Panc1 (cell line): Measurements from ENCODE around the gene PPP1R8. TPM values are rescaled to one million over a fixed set of nuclear protein-coding genes. Genes with fewer than 3 reads are reported as not detected.

Experiments
- ATAC-seq: fragments of 200-7000 bp; cut with Tn5 transposase; 2 replicates; pipeline ENCODE4 v1.9.1; 2020; ENCODE audit warnings: mild to moderate bottlenecking, moderate library complexity
- BruUV-seq: library from RNA; stranded (reverse); fragments of 400-500 nt; replicated peaks from 2 replicates; lab custom pipeline; 2021; lab: Mats Ljungman, UMichigan
- CTCF ChIA-PET: fragments of 300-600 bp; sonication (Branson Sonifier 250); formaldehyde crosslinking; loops from one replicate; lab custom pipeline; 2022; ENCODE audit warnings: antibody characterized with exemption; lab: Charles Lee
- POLR2A ChIA-PET: fragments of 300-600 bp; sonication (Branson Sonifier 250); formaldehyde crosslinking; loops from one replicate; lab custom pipeline; 2022; ENCODE audit warnings: antibody characterized with exemption; lab: Charles Lee
- DNase-seq: peaks from one replicate; pipeline ENCODE4 v3.0.0-alpha.2; 2010; ENCODE audit warnings: low read depth, low spot score
- H3K27ac ChIP-seq: 2 replicates; pipeline ENCODE4 v1.5.1; 2011; ENCODE audit warnings: mild to moderate bottlenecking, low read length, inconsistent platforms
- H3K27me3 ChIP-seq: fragments of 200-500 bp; sonication (Bioruptor generic); 2 replicates; pipeline ENCODE4 v1.6.0; 2014; ENCODE audit warnings: low read length, inconsistent platforms; ENCODE audit not compliant: control insufficient read depth, insufficient read depth
- H3K36me3 ChIP-seq: fragments of 200-500 bp; sonication (Bioruptor generic); 2 replicates; pipeline ENCODE4 v1.5.1; 2014; ENCODE audit warnings: inconsistent platforms, mild to moderate bottlenecking, low read length, moderate library complexity; ENCODE audit not compliant: control insufficient read depth, insufficient read depth
- H3K4me1 ChIP-seq: 2 replicates; pipeline ENCODE4 v1.5.1; 2011; ENCODE audit warnings: inconsistent platforms, mild to moderate bottlenecking, low read length, moderate library complexity; ENCODE audit not compliant: control insufficient read depth, insufficient read depth
- H3K4me3 ChIP-seq, 2 experiments: 2 replicates each; pipeline ENCODE4 v1.5.1; 2011 to 2012; ENCODE audit warnings: low read depth in 2 of 2, low read length in 2 of 2, mild to moderate bottlenecking in 2 of 2, inconsistent platforms in 1 of 2, moderate library complexity in 1 of 2
- H3K9me3 ChIP-seq: fragments of 200-500 bp; sonication (Bioruptor generic); 2 replicates; pipeline ENCODE4 v1.5.1; 2014; ENCODE audit warnings: low read depth, mild to moderate bottlenecking, inconsistent platforms, low read length, moderate library complexity; ENCODE audit not compliant: control insufficient read depth, insufficient read depth
- CTCF ChIP-seq: fragments of 450-650 bp; IDR thresholded peaks from 2 replicates; pipeline ENCODE4 v1.5.1; 2017; ENCODE audit warnings: mild to moderate bottlenecking
- POLR2AphosphoS5 ChIP-seq: IDR thresholded peaks from 2 replicates; pipeline ENCODE4 v1.6.1; 2012; ENCODE audit warnings: mild to moderate bottlenecking, low read depth, low read length, moderate library complexity
- REST ChIP-seq, 2 experiments: IDR thresholded peaks; 2 replicates each; pipeline ENCODE4 v1.6.1; 2011 to 2012; ENCODE audit warnings: low read depth in 2 of 2, control low read depth in 1 of 2, low read length in 1 of 2, mild to moderate bottlenecking in 1 of 2, moderate library complexity in 1 of 2; ENCODE audit not compliant: insufficient read depth in 1 of 2
- SIN3A ChIP-seq: IDR thresholded peaks from 2 replicates; pipeline ENCODE4 v1.6.1; 2012; ENCODE audit warnings: low read depth, mild to moderate bottlenecking, low read length, moderate library complexity, borderline replicate concordance; ENCODE audit not compliant: insufficient read depth
- TCF7L2 ChIP-seq: IDR thresholded peaks from 2 replicates; pipeline ENCODE4 v1.6.1; 2011; ENCODE audit warnings: mild to moderate bottlenecking, low read depth, low read length, inconsistent platforms
- in situ Hi-C: cut with HindIII; loops from 2 replicates; pipeline ENCODE4 v1.10.0; 2016; ENCODE audit warnings: low sequenced_read_pairs, low pct_unique_long_range_greater_than_20kb
- intact Hi-C: fragments of 100-400 bp; cut with micrococcal nuclease; formaldehyde crosslinking; loops from one replicate; pipeline ENCODE4 v1.10.0; 2022; ENCODE audit not compliant: unreplicated experiment
- total RNA-seq: library from RNA; stranded (reverse); gene quantifications from one replicate; pipeline ENCODE4 v1.2.1, GENCODE V29; 2021; ENCODE audit not compliant: unreplicated experiment

PPP1R8 gene
- total RNA-seq, 1 experiment from 2014 or later, result 59.7 TPM

GRCh38 chr1:27876341-27877114, 45.9 kb downstream of the PPP1R8 start:
- no peaks in the 10 kb centered on the region for H3K9me3 ChIP-seq
- no peak overlapping the region for H3K27ac ChIP-seq
- CTCF ChIA-PET, result interaction anchor here (0.9 kb wide), 1 partner anchor 16 kb away, joined by 3 read pairs; no protein-coding TSS in a partner anchor
- in situ Hi-C loops, result no loop called here
- DNase-seq, result no peak
- POLR2A ChIA-PET, result interaction anchor here (0.7 kb wide), 1 partner anchor 78 kb away, joined by 3 read pairs; no protein-coding TSS in a partner anchor
- H3K4me3 ChIP-seq, result no peak overlapping the region
- TF ChIP-seq REST (IDR thresholded peaks at IDR 0.05; ENCODE audit: insufficient read depth in 1 of 2, low read depth in 2 of 2, low read length in 1 of 2) (no peak), POLR2AphosphoS5 (no peak), TCF7L2 (no peak), CTCF (no peak), SIN3A (no peak)
- no peak for ATAC-seq
- no peaks in the 10 kb centered on the region; the same call in none of the 2 replicates for H3K4me1 ChIP-seq
- H3K36me3 ChIP-seq, result no peaks in the 10 kb centered on the region
- intact Hi-C loops, result no loop called here
- H3K27me3 ChIP-seq, result no peaks in the 10 kb centered on the region
- BruUV-seq, result no TSS peak

- ATAC-seq (no peak), DNase-seq (no peak)
- intact Hi-C loops (no loop called here), in situ Hi-C loops (no loop called here)
- H3K36me3 ChIP-seq, result no peaks in the 10 kb centered on the region
- TF ChIP-seq POLR2AphosphoS5 (no peak), SIN3A (no peak), TCF7L2 (no peak), CTCF (no peak), REST (IDR thresholded peaks at IDR 0.05; ENCODE audit: insufficient read depth in 1 of 2, low read depth in 2 of 2, low read length in 1 of 2) (no peak)
- no peaks in the 10 kb centered on the region for H3K9me3 ChIP-seq
- no peak overlapping the region for H3K27ac ChIP-seq
- H3K27me3 ChIP-seq, result no peaks in the 10 kb centered on the region
- BruUV-seq, result no TSS peak
- no peak overlapping the region for H3K4me3 ChIP-seq
- no peaks in the 10 kb centered on the region; the same call in none of the 2 replicates for H3K4me1 ChIP-seq
- CTCF ChIA-PET, result no interaction called here
- POLR2A ChIA-PET, result interaction anchor here (0.7 kb wide), 1 partner anchor 79 kb away, joined by 3 read pairs; no protein-coding TSS in a partner anchor
These were observed 46.5 kb downstream of the PPP1R8 start for GRCh38 chr1:27877115-27877416.
